Right atrium auricular region (tissue), 2 donors: ENCODE results near the gene BCL2L12. TPM values are rescaled to one million over a fixed set of nuclear protein-coding genes. Genes with fewer than 3 reads are reported as not detected.

Source experiments
- DNase-seq: peaks from one replicate; pipeline ENCODE4 v3.0.0-alpha.2; 2019; ENCODE audit warnings: low spot score
- H3K27ac ChIP-seq, 2 donors: fragments of 200-600 bp; sonication (generic); 1 replicate in 1 of 2; 2 replicates in 1 of 2; pipeline ENCODE4 v1.5.1; 2016 to 2019
- H3K27me3 ChIP-seq, 2 donors: fragments of 200-600 bp; sonication (generic); one replicate each; pipeline versions ENCODE4 v1.5.1 to v1.6.0; 2017 to 2019
- H3K36me3 ChIP-seq: fragments of 200-600 bp; sonication (generic); one replicate; pipeline ENCODE4 v1.5.1; 2016
- H3K4me1 ChIP-seq, 2 donors: fragments of 200-600 bp; sonication (generic); one replicate each; pipeline versions ENCODE4 v1.5.1 to v1.6.0; 2017 to 2019
- H3K4me3 ChIP-seq, 2 donors: fragments of 200-600 bp; sonication (generic); 1 replicate in 1 of 2; 2 replicates in 1 of 2; pipeline ENCODE4 v1.5.1; 2017 to 2019; ENCODE audit warnings: mild to moderate bottlenecking in 1 of 2, moderate library complexity in 1 of 2
- H3K9me3 ChIP-seq, 2 donors: fragments of 200-600 bp; sonication (generic); one replicate each; pipeline ENCODE4 v1.5.1; 2019
- CTCF ChIP-seq, 2 donors: fragments of 200-600 bp; sonication (generic); IDR thresholded peaks; one replicate each; pipeline ENCODE4 v1.5.1; 2019; ENCODE audit warnings: antibody characterized with exemption in 2 of 2
- total RNA-seq, 2 donors: library from RNA; depleted of rRNA; stranded (reverse); fragments of >200 nt; gene quantifications; one replicate each; pipeline ENCODE4 v1.1.0, GENCODE V29; 2016

BCL2L12 gene
- total RNA-seq, 2 donors from 2014 or later = 5.7 to 6.5 TPM

DNA sequence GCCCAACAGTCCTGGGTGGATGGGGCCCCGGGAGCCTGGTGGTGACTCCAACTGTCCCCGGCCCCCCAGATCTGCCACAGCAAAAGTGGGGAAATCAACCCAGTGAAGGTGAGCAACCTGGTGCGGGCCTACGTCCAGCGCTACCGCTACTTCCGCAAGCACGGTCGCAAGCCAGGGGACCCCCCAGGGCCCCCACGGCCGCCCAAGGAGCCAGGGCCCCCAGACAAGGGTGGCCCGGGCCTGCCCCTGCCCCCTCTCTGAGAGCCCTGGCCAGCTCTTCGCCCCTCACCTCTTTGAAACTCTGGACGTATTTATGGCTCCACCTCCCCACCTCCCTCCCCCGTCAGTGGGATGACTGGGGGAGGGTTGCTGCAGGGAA, 7.6 kb upstream of the BCL2L12 start:
- no peak for TF ChIP-seq CTCF (IDR thresholded peaks at IDR 0.05)
- H3K4me1 ChIP-seq = no peaks in the 10 kb centered on the region
- H3K4me3 ChIP-seq = no peak overlapping the region
- H3K36me3 ChIP-seq = peaks cover 96% of the 10 kb centered on the region
- H3K27ac ChIP-seq = no peak overlapping the region
- no peaks in the 10 kb centered on the region for H3K27me3 ChIP-seq
- no peak for DNase-seq
- H3K9me3 ChIP-seq = no peaks in the 10 kb centered on the region

- Histone ChIP-seq H3K4me1 (peaks cover 0 to 2% of the 10 kb centered on the region in 2 donors), H3K4me3 (no peak overlapping the region), H3K9me3 (no peaks in the 10 kb centered on the region), H3K27ac (no peak overlapping the region), H3K27me3 (no peaks in the 10 kb centered on the region), H3K36me3 (peaks cover 89% of the 10 kb centered on the region)
- DNase-seq = no peak
- no peak for TF ChIP-seq CTCF (IDR thresholded peaks at IDR 0.05)
These were observed 6.9 kb upstream of the BCL2L12 start for GRCh38 chr19:49658566-49659442.

DNA sequence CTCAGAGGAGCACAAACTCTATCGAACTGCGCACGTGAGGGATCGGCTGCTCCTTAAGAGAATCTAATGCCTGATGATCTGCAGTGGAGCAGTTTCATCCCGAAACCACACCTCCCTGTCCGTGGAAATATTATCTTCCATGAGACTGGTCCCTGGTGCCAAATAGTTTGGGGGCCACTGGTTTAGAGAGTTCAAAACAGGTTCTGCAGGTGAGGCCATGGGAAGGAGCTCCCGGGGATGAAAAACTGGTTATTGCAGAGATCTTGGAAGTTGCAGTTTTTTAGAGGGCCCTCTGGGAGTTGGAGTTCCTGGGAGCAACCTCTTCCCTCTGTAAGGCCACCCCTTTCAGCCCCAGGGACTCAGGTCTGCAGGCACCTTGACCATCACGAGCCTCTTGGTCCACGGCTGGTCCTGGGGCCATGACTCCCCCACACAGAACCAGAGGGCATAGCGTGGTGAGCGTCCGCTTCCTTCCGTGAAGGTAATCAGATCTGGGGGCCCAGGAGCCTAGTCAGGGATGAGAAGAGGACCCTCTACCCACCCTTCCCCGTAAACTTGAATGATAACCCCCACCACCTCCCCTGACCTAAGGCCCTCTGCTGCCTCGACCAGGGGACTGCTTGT, 5.3 kb upstream of the BCL2L12 start:
- Histone ChIP-seq H3K4me3 (no peak overlapping the region), H3K9me3 (no peaks in the 10 kb centered on the region), H3K27me3 (no peaks in the 10 kb centered on the region), H3K27ac (no peak overlapping the region), H3K4me1 (peaks cover 0 to 16% of the 10 kb centered on the region in 2 donors), H3K36me3 (peaks cover 73% of the 10 kb centered on the region)
- TF ChIP-seq CTCF (IDR thresholded peaks at IDR 0.05) = no peak
- DNase-seq = no peak

DNA sequence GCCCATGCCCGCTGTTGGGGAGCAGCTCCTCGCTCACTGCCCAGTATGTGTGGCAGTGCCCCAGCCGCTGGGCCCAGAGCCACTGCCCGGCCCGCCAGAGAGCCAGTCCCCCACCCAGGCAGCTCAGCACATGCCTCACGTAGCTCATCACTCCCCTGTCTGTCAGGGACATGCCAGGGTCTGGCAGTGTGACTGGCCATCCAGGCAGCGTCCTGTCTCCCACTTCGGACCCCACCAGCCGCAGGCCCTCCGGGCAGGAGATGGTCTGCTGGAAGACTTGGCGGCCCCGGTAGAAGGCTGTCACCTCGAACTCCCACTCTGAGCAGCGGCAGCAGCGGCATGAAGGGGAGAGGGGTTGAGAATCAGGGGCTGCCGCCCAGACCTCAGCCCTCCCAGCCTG, 3.7 kb upstream of the BCL2L12 start:
- no peak for DNase-seq
- Histone ChIP-seq H3K9me3 (no peaks in the 10 kb centered on the region), H3K36me3 (peaks cover 57% of the 10 kb centered on the region), H3K4me3 (no peak overlapping the region), H3K27ac (no peak overlapping the region), H3K4me1 (peaks cover 0 to 27% of the 10 kb centered on the region in 2 donors), H3K27me3 (no peaks in the 10 kb centered on the region)
- TF ChIP-seq CTCF (IDR thresholded peaks at IDR 0.05) = no peak

GRCh38 chr19:49663224-49663623, 2.5 kb upstream of the BCL2L12 start:
- peaks cover 45% of the 10 kb centered on the region for H3K36me3 ChIP-seq

More at GRCh38 chr19:49663224-49663623, 2.5 kb upstream of the BCL2L12 start:
- H3K27ac ChIP-seq = no peak overlapping the region
- peaks cover 0 to 30% of the 10 kb centered on the region in 2 donors for H3K4me1 ChIP-seq
- no peak for DNase-seq
- no peak for TF ChIP-seq CTCF (IDR thresholded peaks at IDR 0.05)
- no peaks in the 10 kb centered on the region for H3K27me3 ChIP-seq
- no peak overlapping the region for H3K4me3 ChIP-seq
- H3K9me3 ChIP-seq = no peaks in the 10 kb centered on the region
